ENCODE results near the gene PDE10A.

Gene PDE10A

DNA sequence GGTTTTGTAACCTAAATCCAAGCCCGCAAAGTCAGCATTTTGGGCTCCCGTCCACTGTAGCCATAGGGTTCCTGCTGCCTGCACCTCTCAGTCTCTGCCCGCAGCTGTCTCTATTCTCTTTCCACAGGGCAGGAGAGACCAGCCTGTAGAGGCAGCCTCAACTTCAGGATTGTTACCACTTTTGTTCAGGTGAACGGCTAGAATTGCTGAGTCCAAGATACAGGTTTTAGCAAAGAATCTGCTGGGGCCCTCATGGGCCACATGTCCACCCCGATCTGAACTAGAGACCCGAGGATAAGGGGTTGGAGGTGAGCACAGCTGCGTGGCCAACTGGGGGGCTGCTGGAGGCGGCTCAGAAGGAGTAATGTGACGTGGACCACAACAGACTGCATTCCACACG lies 215.9 kb downstream of the PDE10A start:
- TF ChIP-seq SIN3A (IDR thresholded peaks at IDR 0.05; ENCODE audit: borderline replicate concordance, insufficient read depth, low read length): no peak
- TF ChIP-seq POLR2AphosphoS5 (IDR thresholded peaks at IDR 0.05; ENCODE audit: low read depth, low read length): no peak
- TF ChIP-seq REST (IDR thresholded peaks at IDR 0.05; ENCODE audit: insufficient read depth in 1 of 2, low read depth in 2 of 2, low read length in 2 of 2): no peak
- no peak for TF ChIP-seq FOXP2 (optimal IDR thresholded peaks at IDR 0.05; ENCODE audit: borderline replicate concordance, extremely low read depth, extremely low read length, insufficient read depth)
- TF ChIP-seq TAF1 (IDR thresholded peaks at IDR 0.05; ENCODE audit: borderline replicate concordance, insufficient read depth, low read length): no peak

- TF ChIP-seq REST (IDR thresholded peaks at IDR 0.05; ENCODE audit: insufficient read depth in 1 of 2, low read depth in 2 of 2, low read length in 2 of 2): no peak
- TF ChIP-seq TAF1 (IDR thresholded peaks at IDR 0.05; ENCODE audit: borderline replicate concordance, insufficient read depth, low read length): no peak
- TF ChIP-seq POLR2AphosphoS5 (IDR thresholded peaks at IDR 0.05; ENCODE audit: low read depth, low read length): no peak
Measured at GRCh38 chr6:165446331-165446730, 216.7 kb downstream of the PDE10A start.

DNA sequence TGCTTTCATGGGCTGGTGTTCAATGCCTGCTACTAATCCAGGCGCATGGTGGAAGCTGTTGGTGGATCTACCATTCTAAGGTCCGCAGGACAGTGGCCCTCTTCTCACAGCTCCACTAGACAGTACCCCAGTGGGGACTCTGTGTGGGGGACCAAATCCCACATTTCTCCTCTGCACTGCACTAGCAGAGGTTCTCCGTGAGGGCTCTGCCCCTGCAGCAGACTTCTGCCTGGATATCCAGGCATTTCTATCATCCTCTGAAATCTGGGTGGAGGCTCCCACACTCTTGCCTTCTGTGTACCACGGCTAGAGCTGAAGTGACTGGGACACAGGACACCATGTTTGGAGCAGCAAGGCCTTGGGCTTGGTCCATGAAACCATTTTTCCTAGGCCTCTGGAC lies 219.6 kb downstream of the PDE10A start:
- TF ChIP-seq FOXP2 (optimal IDR thresholded peaks at IDR 0.05; ENCODE audit: borderline replicate concordance, extremely low read depth, extremely low read length, insufficient read depth) (no peak), REST (IDR thresholded peaks at IDR 0.05; ENCODE audit: insufficient read depth in 1 of 2, low read depth in 2 of 2, low read length in 2 of 2) (no peak)

GRCh38 chr6:165441181-165441580 lies 221.9 kb downstream of the PDE10A start:
- TF ChIP-seq REST (IDR thresholded peaks at IDR 0.05; ENCODE audit: insufficient read depth in 1 of 2, low read depth in 2 of 2, low read length in 2 of 2): no peak

DNA sequence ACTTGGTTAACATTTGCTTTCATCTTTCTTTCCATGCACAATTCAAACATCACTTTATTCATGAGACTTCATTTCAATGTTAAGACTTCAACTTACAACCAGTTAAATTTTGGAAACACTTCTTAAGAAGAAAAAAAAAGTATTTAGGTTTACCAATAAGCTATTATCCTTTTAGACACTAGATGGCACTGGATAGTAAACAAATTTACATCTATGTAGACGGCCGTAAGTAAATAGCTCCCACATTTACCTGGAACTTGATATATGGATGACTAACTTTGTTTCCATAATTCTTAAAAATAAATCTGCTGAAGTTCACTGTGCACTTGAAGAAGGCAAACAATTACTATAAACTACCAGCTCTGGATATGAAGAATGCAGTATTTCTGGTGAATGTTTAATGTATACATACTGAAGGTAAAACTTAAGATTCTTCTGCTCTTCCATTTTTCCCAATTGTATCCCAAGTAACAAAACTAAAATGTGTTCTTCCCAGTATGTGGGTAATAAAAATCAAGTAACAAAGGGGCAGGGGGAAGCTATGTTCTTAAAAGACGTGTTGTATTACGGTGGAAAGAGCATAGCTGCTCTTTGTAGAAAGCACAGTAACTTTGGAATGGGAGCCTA lies 223.0 kb downstream of the PDE10A start:
- TF ChIP-seq FOXP2 (optimal IDR thresholded peaks at IDR 0.05; ENCODE audit: borderline replicate concordance, extremely low read depth, extremely low read length, insufficient read depth) (no peak), REST (IDR thresholded peaks at IDR 0.05; ENCODE audit: insufficient read depth in 1 of 2, low read depth in 2 of 2, low read length in 2 of 2) (no peak), POLR2AphosphoS5 (IDR thresholded peaks at IDR 0.05; ENCODE audit: low read depth, low read length) (no peak), SIN3A (IDR thresholded peaks at IDR 0.05; ENCODE audit: borderline replicate concordance, insufficient read depth, low read length) (no peak), TAF1 (IDR thresholded peaks at IDR 0.05; ENCODE audit: borderline replicate concordance, insufficient read depth, low read length) (no peak)

All from PFSK-1 (cell line).